Adipocyte (in vitro differentiated cells): Measurements from ENCODE around the gene MICU1.
"Not testable (repeated sequence)": the region's sequence is repeated elsewhere in the genome, so short reads cannot be mapped to it uniquely, and the experiment has no call there.

Experiments used
- DNase-seq: peaks from one replicate; pipeline ENCODE4 v3.0.0-alpha.2; 2015; ENCODE audit warnings: low read depth
- H3K27me3 ChIP-seq: replicated peaks from 2 replicates; pipeline ENCODE4 v1.7.0; 2013; ENCODE audit warnings: mild to moderate bottlenecking, low read length, moderate library complexity; ENCODE audit not compliant: control insufficient read depth, insufficient read depth
- H3K36me3 ChIP-seq: 2 replicates; pipeline ENCODE4 v1.7.0; 2013; ENCODE audit warnings: low read length, mild to moderate bottlenecking, moderate library complexity; ENCODE audit not compliant: control insufficient read depth, insufficient read depth, severe bottlenecking
- H3K4me1 ChIP-seq: 2 replicates; pipeline ENCODE4 v1.7.0; 2013; ENCODE audit warnings: mild to moderate bottlenecking, low read length, moderate library complexity; ENCODE audit not compliant: control insufficient read depth, insufficient read depth
- H3K4me3 ChIP-seq: 2 replicates; pipeline ENCODE4 v1.7.0; 2013; ENCODE audit warnings: mild to moderate bottlenecking, low read length, moderate library complexity
- H3K9ac ChIP-seq: 2 replicates; pipeline ENCODE4 v1.7.0; 2013; ENCODE audit warnings: mild to moderate bottlenecking, low read length, moderate library complexity
- H3K9me3 ChIP-seq: 2 replicates; pipeline ENCODE4 v1.7.0; 2013; ENCODE audit warnings: mild to moderate bottlenecking, low read length, moderate library complexity; ENCODE audit not compliant: control insufficient read depth

The MICU1 gene, protein sequence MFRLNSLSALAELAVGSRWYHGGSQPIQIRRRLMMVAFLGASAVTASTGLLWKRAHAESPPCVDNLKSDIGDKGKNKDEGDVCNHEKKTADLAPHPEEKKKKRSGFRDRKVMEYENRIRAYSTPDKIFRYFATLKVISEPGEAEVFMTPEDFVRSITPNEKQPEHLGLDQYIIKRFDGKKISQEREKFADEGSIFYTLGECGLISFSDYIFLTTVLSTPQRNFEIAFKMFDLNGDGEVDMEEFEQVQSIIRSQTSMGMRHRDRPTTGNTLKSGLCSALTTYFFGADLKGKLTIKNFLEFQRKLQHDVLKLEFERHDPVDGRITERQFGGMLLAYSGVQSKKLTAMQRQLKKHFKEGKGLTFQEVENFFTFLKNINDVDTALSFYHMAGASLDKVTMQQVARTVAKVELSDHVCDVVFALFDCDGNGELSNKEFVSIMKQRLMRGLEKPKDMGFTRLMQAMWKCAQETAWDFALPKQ

DNA sequence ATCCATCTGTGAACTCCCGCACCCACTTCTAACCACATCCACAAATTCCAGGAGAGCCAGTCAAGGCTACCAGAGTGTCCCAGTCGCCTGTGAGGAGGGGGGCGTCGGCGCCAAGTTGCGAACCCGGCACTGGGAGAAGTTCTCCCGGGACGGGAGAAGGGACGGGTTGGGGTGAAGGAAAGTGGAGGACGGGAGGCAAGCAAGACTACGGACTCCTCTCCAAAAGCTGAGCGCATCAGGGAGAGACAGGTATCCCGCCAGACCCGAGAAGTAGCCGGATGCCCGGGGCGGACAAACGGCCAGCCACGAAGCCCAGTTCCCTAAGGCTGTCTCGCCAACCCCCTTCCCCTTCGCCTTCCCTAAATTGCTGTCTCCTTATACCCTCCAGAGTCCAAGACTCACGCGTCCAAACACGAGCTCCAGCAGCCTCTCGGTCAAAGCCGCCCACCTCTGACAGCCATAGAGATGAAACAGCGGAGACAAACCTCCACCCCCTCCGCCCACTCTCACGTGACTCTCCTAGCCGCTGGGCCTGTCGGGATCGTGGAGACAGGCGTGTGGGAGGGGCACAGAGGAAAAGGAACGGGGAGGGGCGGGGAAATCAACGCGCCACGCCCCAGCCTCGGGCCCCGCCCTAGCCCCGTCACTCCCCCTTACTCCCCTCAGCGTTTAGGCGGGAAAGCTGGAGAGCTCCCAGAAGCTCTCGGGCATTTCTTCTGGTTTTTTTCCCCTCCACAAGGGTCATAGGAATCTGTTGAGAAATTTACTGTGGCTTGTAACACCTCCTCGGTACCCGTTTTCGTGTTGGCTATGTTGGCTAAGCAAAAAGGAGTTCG is at the start of gene MICU1:
Gene MICU1 (minus strand): TSS at position 472 of the 836 bp plus-strand sequence. CDS start 59,286 bp downstream, outside the sequence.
- Histone ChIP-seq H3K27me3 (no peaks in the 10 kb centered on the region), H3K9ac (peak within 1 kb of the TSS; percentile 94), H3K36me3 (no peaks in the 10 kb centered on the region), H3K4me1 (peaks cover 8% of the 10 kb centered on the region), H3K4me3 (peak within 1 kb of the TSS; percentile 98), H3K9me3 (no peaks in the 10 kb centered on the region)
- peak; percentile 99 for DNase-seq

DNA sequence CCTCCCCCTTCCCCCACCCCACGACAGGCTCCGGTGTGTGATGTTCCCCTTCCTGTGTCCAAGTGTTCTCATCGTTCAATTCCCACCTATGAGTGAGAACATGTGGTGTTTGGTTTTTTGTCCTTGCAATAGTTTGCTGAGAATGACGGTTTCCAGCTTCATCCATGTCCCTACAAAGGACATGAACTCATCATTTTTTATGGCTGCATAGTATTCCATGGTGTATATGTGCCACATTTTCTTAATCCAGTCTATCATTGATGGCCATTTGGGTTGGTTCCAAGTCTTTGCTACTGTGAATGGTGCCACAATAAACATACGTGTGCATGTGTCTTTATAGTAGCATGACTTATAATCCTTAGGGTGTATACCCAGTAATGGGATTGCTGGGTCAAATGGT is 48.3 kb upstream of the MICU1 start:
- H3K9me3 ChIP-seq: peaks cover 12% of the 10 kb centered on the region
- not testable (repeated sequence) for H3K27me3 ChIP-seq, H3K9ac ChIP-seq, DNase-seq, H3K4me3 ChIP-seq, H3K36me3 ChIP-seq
- H3K4me1 ChIP-seq: peaks cover 10% of the 10 kb centered on the region

- no peak overlapping the region for H3K9ac ChIP-seq
- H3K4me3 ChIP-seq: no peak overlapping the region
- peaks cover 12% of the 10 kb centered on the region for H3K9me3 ChIP-seq
- H3K4me1 ChIP-seq: peaks cover 10% of the 10 kb centered on the region
- H3K36me3 ChIP-seq: no peaks in the 10 kb centered on the region
- DNase-seq: no peak
- H3K27me3 ChIP-seq: no peaks in the 10 kb centered on the region
These were observed 47.4 kb upstream of the MICU1 start for GRCh38 chr10:72673280-72673679.

GRCh38 chr10:72667207-72667864 is 41.5 kb upstream of the MICU1 start:
- no peaks in the 10 kb centered on the region for H3K4me1 ChIP-seq

DNA sequence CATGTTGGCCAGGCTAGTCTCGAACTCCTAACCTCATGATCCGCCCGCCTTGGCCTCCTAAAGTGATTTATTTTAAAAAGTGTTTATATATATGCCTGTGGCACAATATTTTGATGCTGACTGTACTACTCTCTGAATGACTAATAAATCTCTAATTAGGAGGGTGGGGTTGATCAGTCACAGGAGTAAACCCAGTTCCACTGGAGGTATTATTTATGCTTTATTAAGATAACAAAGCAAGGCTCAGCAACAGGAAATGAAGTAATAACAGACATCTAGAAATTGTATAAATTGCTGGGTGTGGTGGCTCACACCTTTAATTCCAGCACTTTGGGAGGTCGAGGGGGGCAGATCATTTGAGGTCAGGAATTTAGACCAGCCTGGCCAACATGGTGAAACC is 40.0 kb upstream of the MICU1 start:
- no peak for DNase-seq
- Histone ChIP-seq H3K4me3 (no peak overlapping the region), H3K27me3 (no peaks in the 10 kb centered on the region), H3K4me1 (no peaks in the 10 kb centered on the region), H3K9ac (no peak overlapping the region), H3K36me3 (no peaks in the 10 kb centered on the region), H3K9me3 (no peaks in the 10 kb centered on the region)

More at GRCh38 chr10:72667207-72667864, 41.5 kb upstream of the MICU1 start:
- peaks cover under 1% of the 10 kb centered on the region for H3K9me3 ChIP-seq
- no peak for DNase-seq
- no peaks in the 10 kb centered on the region for H3K36me3 ChIP-seq
- H3K9ac ChIP-seq: no peak overlapping the region
- no peak overlapping the region for H3K4me3 ChIP-seq
- H3K27me3 ChIP-seq: no peaks in the 10 kb centered on the region

DNA sequence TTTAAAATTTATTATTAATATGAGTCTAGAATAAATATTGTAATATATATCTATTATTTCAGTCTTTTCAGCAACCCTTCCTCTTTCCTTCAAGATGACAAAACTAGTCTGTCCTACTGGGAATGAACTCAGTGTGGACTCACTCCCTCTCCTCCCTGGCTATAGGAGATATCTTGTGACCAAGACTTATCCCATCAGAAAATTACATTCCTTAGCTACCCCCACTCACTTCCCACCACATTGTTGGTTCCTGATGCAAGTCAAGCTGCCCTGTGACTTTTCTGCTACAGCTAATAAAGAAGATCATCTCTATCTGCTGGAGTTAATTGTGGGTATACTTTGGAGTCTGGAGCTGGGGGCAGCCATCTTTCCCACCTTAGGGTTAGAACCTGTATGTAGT is 38.1 kb upstream of the MICU1 start:
- Histone ChIP-seq H3K9ac (no peak overlapping the region), H3K4me3 (no peak overlapping the region), H3K9me3 (no peaks in the 10 kb centered on the region), H3K4me1 (no peaks in the 10 kb centered on the region), H3K27me3 (no peaks in the 10 kb centered on the region), H3K36me3 (no peaks in the 10 kb centered on the region)
- no peak for DNase-seq

- no peaks in the 10 kb centered on the region for H3K4me1 ChIP-seq
- H3K36me3 ChIP-seq: no peaks in the 10 kb centered on the region
- no peak overlapping the region for H3K4me3 ChIP-seq
- H3K9ac ChIP-seq: no peak overlapping the region
- no peaks in the 10 kb centered on the region for H3K9me3 ChIP-seq
- no peaks in the 10 kb centered on the region for H3K27me3 ChIP-seq
- DNase-seq: no peak
These were observed 35.6 kb upstream of the MICU1 start for GRCh38 chr10:72661431-72661830.

GRCh38 chr10:72660220-72660619 is 34.3 kb upstream of the MICU1 start:
- no peaks in the 10 kb centered on the region for H3K4me1 ChIP-seq
- H3K9me3 ChIP-seq: no peaks in the 10 kb centered on the region
- no peak for DNase-seq
- no peak overlapping the region for H3K4me3 ChIP-seq
- no peak overlapping the region for H3K9ac ChIP-seq
- no peaks in the 10 kb centered on the region for H3K27me3 ChIP-seq
- no peaks in the 10 kb centered on the region for H3K36me3 ChIP-seq

DNA sequence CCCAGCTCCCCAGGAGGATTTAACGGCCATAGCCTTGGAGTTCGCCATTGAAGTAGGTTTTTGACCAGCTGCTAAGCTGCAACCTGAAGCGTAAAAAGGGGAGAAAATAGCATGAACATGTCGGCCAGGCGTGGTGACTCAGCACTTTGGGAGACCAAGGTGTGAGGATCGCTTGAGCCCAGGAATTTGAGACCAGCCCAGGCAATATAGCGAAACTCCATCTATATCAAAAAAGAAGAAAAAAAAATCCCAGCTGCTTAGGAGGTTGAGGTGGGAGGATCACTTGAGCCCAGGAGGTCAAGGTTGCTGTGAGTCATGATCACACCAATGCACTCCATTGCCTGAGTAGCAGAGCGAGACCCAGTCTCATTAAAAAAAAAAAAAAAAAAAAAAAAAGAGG is 33.8 kb upstream of the MICU1 start:
- DNase-seq: no peak
- no peaks in the 10 kb centered on the region for H3K36me3 ChIP-seq
- no peaks in the 10 kb centered on the region for H3K9me3 ChIP-seq
- H3K4me3 ChIP-seq: no peak overlapping the region
- no peaks in the 10 kb centered on the region for H3K27me3 ChIP-seq
- no peaks in the 10 kb centered on the region for H3K4me1 ChIP-seq
- no peak overlapping the region for H3K9ac ChIP-seq

GRCh38 chr10:72658696-72659400 is 33.0 kb upstream of the MICU1 start:
- Histone ChIP-seq H3K36me3 (no peaks in the 10 kb centered on the region), H3K9ac (no peak overlapping the region), H3K9me3 (no peaks in the 10 kb centered on the region), H3K27me3 (no peaks in the 10 kb centered on the region), H3K4me3 (no peak overlapping the region), H3K4me1 (no peaks in the 10 kb centered on the region)
- DNase-seq: no peak
